K562 (cell line): ENCODE data around the gene PMM1. TPM values are rescaled to one million over a fixed set of nuclear protein-coding genes. Genes with fewer than 3 reads are reported as not detected.

ENCODE experiments used
- ATAC-seq: fragments of 200-7000 bp; cut with Tn5 transposase; 3 replicates; pipeline ENCODE4 v1.9.1; 2020; ENCODE audit warnings: moderate library complexity
- BruUV-seq: library from RNA; stranded (reverse); fragments of 400-500 nt; replicated peaks from 2 replicates; lab custom pipeline; 2021; lab: Mats Ljungman, UMichigan
- CTCF ChIA-PET: fragments of 300-600 bp; formaldehyde crosslinking; extraction: SDS; loops from one replicate; lab custom pipeline; 2021; ENCODE audit warnings: low intra/inter-chr PET ratio; lab: Yijun Ruan, JAX
- POLR2A ChIA-PET: fragments of 300-600, 350-650 bp; sonication (Branson Sonifier 250); formaldehyde crosslinking; extraction: SDS; loops from one replicate; lab custom pipeline; 2021; ENCODE audit warnings: antibody characterized with exemption, inconsistent platforms; lab: Yijun Ruan, JAX
- DNase-seq, 4 experiments: peaks; one replicate each; pipeline versions ENCODE4 v3.0.0 to v3.0.0-alpha.2; 2011 to 2018; ENCODE audit warnings: low spot score in 3 of 4, mixed read lengths in 3 of 4; ENCODE audit errors: extremely low read depth in 1 of 4
- FAIRE-seq: peaks from 2 replicates; lab custom pipeline; 2011; peaks lifted over from hg19 to GRCh38; lab: Jason Lieb, UNC
- H2AFZ ChIP-seq: 2 replicates; pipeline ENCODE4 v1.6.0; 2011; ENCODE audit warnings: low read depth, low read length, control low read depth, inconsistent platforms
- H3K27ac ChIP-seq: fragments of 200-600 bp; 3 replicates; pipeline ENCODE4 v1.8.0; 2011; ENCODE audit warnings: low read depth, mild to moderate bottlenecking, control low read depth, inconsistent platforms, low read length, moderate library complexity, mixed read lengths; ENCODE audit errors: extremely low read depth
- H3K27me3 ChIP-seq, 2 experiments: fragments of 300-600 bp in 1 of 2; 2 replicates in 1 of 2; 3 replicates in 1 of 2; pipeline versions ENCODE4 v1.6.0 to v1.8.0; 2011; ENCODE audit warnings: inconsistent platforms in 2 of 2, low read length in 2 of 2, mild to moderate bottlenecking in 1 of 2, mixed read lengths in 1 of 2, moderate library complexity in 1 of 2; ENCODE audit not compliant: control insufficient read depth in 2 of 2, insufficient read depth in 2 of 2
- H3K36me3 ChIP-seq: fragments of 300-600 bp; 3 replicates; pipeline ENCODE4 v1.8.0; 2011; ENCODE audit warnings: mild to moderate bottlenecking, low read length, inconsistent platforms; ENCODE audit not compliant: control insufficient read depth, insufficient read depth
- H3K4me1 ChIP-seq, 2 experiments: fragments of 200-600 bp in 1 of 2; replicated peaks in 1 of 2; 2 replicates in 1 of 2; 3 replicates in 1 of 2; pipeline versions ENCODE4 v1.5.1 to v1.8.0; 2011; ENCODE audit warnings: inconsistent platforms in 2 of 2, low read length in 2 of 2, mild to moderate bottlenecking in 1 of 2, mixed read lengths in 1 of 2, moderate library complexity in 1 of 2; ENCODE audit not compliant: control insufficient read depth in 2 of 2, insufficient read depth in 2 of 2
- H3K4me2 ChIP-seq: 2 replicates; pipeline ENCODE4 v1.6.1; 2011; ENCODE audit warnings: low read length, control low read depth, inconsistent platforms, mixed read lengths; ENCODE audit not compliant: insufficient read depth
- H3K4me3 ChIP-seq: fragments of 200-600 bp; sonication (generic), shearing (Covaris generic); 2 replicates; pipeline ENCODE4 v1.5.1; 2016; ENCODE audit warnings: control low read depth, inconsistent platforms
- H3K79me2 ChIP-seq: fragments of 200-600 bp; 3 replicates; pipeline ENCODE4 v1.8.0; 2011; ENCODE audit warnings: low read length, inconsistent platforms; ENCODE audit not compliant: control insufficient read depth, insufficient read depth
- H3K9ac ChIP-seq, 2 experiments: 2 replicates each; pipeline versions ENCODE4 v1.6.0 to v1.6.1; 2011; ENCODE audit warnings: low read depth in 2 of 2, low read length in 2 of 2, control low read depth in 1 of 2, inconsistent platforms in 1 of 2, mild to moderate bottlenecking in 1 of 2, mixed read lengths in 1 of 2; ENCODE audit not compliant: insufficient read depth in 1 of 2
- H3K9me1 ChIP-seq: one replicate; pipeline ENCODE4 v1.6.0; 2011; ENCODE audit warnings: inconsistent platforms, mild to moderate bottlenecking, low read length, moderate library complexity; ENCODE audit not compliant: control insufficient read depth, insufficient read depth
- H3K9me3 ChIP-seq: replicated peaks from 2 replicates; pipeline ENCODE4 v1.5.1; 2011; ENCODE audit warnings: low read depth, low read length, inconsistent platforms; ENCODE audit not compliant: control insufficient read depth, insufficient read depth
- H4K20me1 ChIP-seq: replicated peaks from 2 replicates; pipeline ENCODE4 v1.6.1; 2011; ENCODE audit warnings: low read length, inconsistent platforms, mixed read lengths; ENCODE audit not compliant: control insufficient read depth, insufficient read depth
- DACH1 ChIP-seq: fragments of 450-650 bp; IDR thresholded peaks from 2 replicates; pipeline ENCODE4 v1.6.1; 2018; ENCODE audit not compliant: partially characterized antibody
- LCOR ChIP-seq: sonication (generic); formaldehyde crosslinking; IDR thresholded peaks from 2 replicates; pipeline ENCODE4 v1.8.0; 2022; ENCODE audit warnings: mild to moderate bottlenecking, missing genetic modification reagents
- LEF1 ChIP-seq: fragments of 450-650 bp; IDR thresholded peaks from 2 replicates; pipeline ENCODE4 v1.6.1; 2016; ENCODE audit warnings: mild to moderate bottlenecking
- MYC ChIP-seq, 2 experiments: fragments of 250-450 bp in 1 of 2; sonication (Bioruptor Pico) in 1 of 2; IDR thresholded peaks; 2 replicates each; pipeline versions ENCODE4 v1.5.1 to v1.6.1; 2012 to 2021; ENCODE audit warnings: low read depth in 2 of 2, borderline replicate concordance in 1 of 2, improper control_type of control experiment in 1 of 2, low read length in 1 of 2, mild to moderate bottlenecking in 1 of 2, moderate library complexity in 1 of 2
- POLR3G ChIP-seq: IDR thresholded peaks from 2 replicates; pipeline ENCODE4 v1.6.1; 2011; ENCODE audit not compliant: insufficient read length, insufficient replicate concordance; ENCODE audit errors: extremely low read depth
- PREB ChIP-seq: sonication (generic); formaldehyde crosslinking; IDR thresholded peaks from 2 replicates; pipeline ENCODE4 v1.8.1; 2023; ENCODE audit warnings: mild to moderate bottlenecking, missing genetic modification reagents
- RNF2 ChIP-seq: sonication (generic); IDR thresholded peaks from 2 replicates; pipeline ENCODE4 v1.6.1; 2016
- SRSF3 ChIP-seq: fragments of 200-400 bp; formaldehyde crosslinking; IDR thresholded peaks from 2 replicates; pipeline ENCODE4 v1.6.1; 2016; ENCODE audit warnings: mild to moderate bottlenecking, low read length, moderate library complexity; ENCODE audit not compliant: insufficient read depth
- ZNF24 ChIP-seq: fragments of 450-650 bp; IDR thresholded peaks from 2 replicates; pipeline ENCODE4 v1.6.1; 2016
- ZNF384 ChIP-seq: IDR thresholded peaks from 2 replicates; pipeline ENCODE4 v1.6.1; 2012; ENCODE audit warnings: low read depth, low read length, improper control_type of control experiment
- ZNF644 ChIP-seq: fragments of 200-800 bp; sonication (Bioruptor generic); IDR thresholded peaks from 2 replicates; pipeline ENCODE4 v1.6.1; 2016; ENCODE audit warnings: low read depth, missing genetic modification characterization, missing compliant biosample characterization
- ZNF785 ChIP-seq: fragments of 250-450 bp; sonication (Bioruptor Pico); IDR thresholded peaks from 2 replicates; pipeline ENCODE4 v1.4.0; 2020; ENCODE audit warnings: mild to moderate bottlenecking
- ZNF79 ChIP-seq: fragments of 250-450 bp; sonication (Bioruptor Pico); IDR thresholded peaks from 2 replicates; pipeline ENCODE4 v1.4.0; 2020; ENCODE audit warnings: low read depth, mild to moderate bottlenecking, moderate library complexity
- whole genome bisulfite sequencing: fragments of 100-300 bp; shearing (Covaris generic); methylation state at CpG from one replicate; pipeline ENCODE4 v1.1.6; 2016; ENCODE audit warnings: low coverage, mixed read lengths; ENCODE audit not compliant: insufficient coverage; ENCODE audit errors: missing lambda C conversion rate; 5-methylcytosine and 5-hydroxymethylcytosine counted together
- in situ Hi-C: fragments of 300-500 bp; cut with MboI; formaldehyde crosslinking; loops from 4 replicates; pipeline ENCODE4 v1.15.0; 2018; ENCODE audit warnings: inconsistent platforms, mixed read lengths
- intact Hi-C: fragments of 100-400 bp; cut with micrococcal nuclease; formaldehyde crosslinking; loops from 2 replicates; pipeline ENCODE4 v1.14.2; 2022
- polyA plus RNA-seq, 8 experiments: library from polyadenylated mRNA; depleted of rRNA in 4 of 8; stranded (reverse) in 5 of 8; unstranded in 3 of 8; fragments of >200 nt; fragmentation: Nextera tagmentation in 2 of 8; fragmentation: Illumina TruSeq in 1 of 8; extraction: Ambion mirVana in 2 of 8; extraction: Trizol in 1 of 8; gene quantifications; 2 replicates each; pipeline versions ENCODE4 v1.2.1 to v1.2.3, GENCODE V29; 2011 to 2014; ENCODE audit warnings: inconsistent platforms in 1 of 8, missing spikeins in 1 of 8
- total RNA-seq, 7 experiments: library from RNA; depleted of rRNA in 6 of 7; stranded (reverse); fragments of >200 nt in 6 of 7; fragmentation: Illumina TruSeq in 2 of 7; extraction: Trizol in 2 of 7; gene quantifications; 2 replicates each; pipeline versions ENCODE4 v1.2.1 to v1.2.3, GENCODE V29; 2011 to 2021; ENCODE audit warnings: low replicate concordance in 1 of 7
- TF ChIP-seq, protein P1 (sequence below): fragments of 250-450 bp; sonication (Bioruptor Pico); IDR thresholded peaks from 2 replicates; pipeline ENCODE4 v1.6.1; 2021; ENCODE audit warnings: mild to moderate bottlenecking

PMM1 gene
- total and polyA plus RNA-seq, 9 of the 15 experiments (the other 6 are each of a cell fraction or from before 2014, with no cell fraction given), result 10.2 to 31.7 (median 20.3) TPM

DNA sequence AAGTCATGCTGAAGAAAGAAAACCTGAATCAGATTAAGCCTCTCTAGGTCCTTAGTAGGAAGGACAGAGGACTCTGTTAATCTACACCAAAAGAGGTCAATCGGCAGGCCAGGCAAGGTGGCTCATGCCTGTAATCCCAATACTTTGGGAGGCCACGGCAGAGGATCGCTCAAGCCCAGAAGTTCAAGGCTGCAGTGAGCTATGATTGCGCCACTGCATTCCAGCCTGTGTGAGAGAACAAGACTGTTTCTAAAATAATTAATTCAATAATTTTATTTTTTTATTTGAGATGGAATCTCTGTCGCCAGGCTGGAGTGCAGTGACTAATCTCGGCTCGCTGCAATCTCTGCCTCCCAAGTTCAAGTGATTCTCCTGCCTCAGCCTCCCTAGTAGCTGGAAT, 35.9 kb upstream of the PMM1 start:
- no peaks in the 10 kb centered on the region; the same call in 1 of the 2 replicates for H4K20me1 ChIP-seq
- peaks cover 65% of the 10 kb centered on the region for H3K36me3 ChIP-seq
- no peak for DNase-seq

More for the DNA sequence above, 35.9 kb upstream of the PMM1 start:
- CTCF ChIA-PET, result no interaction called here
- H3K9ac ChIP-seq, result no peak overlapping the region
- in situ Hi-C loops, result no loop called here
- POLR2A ChIA-PET, result interaction anchor here (0.6 to 1.5 kb wide), 2 partner anchors 12 to 36 kb away, joined by 3 to 4 read pairs; partner anchors contain the start of gene PMM1
- no peaks in the 10 kb centered on the region for H3K9me3 ChIP-seq
- intact Hi-C loops, result no loop called here
- H3K4me3 ChIP-seq, result no peak overlapping the region
- no peak overlapping the region for H3K4me2 ChIP-seq
- ATAC-seq (no peak), FAIRE-seq (no peak)
- peaks cover 40% of the 10 kb centered on the region for H3K79me2 ChIP-seq
- WGBS, result 95% methylated on average over 6 of the region's 7 CpGs
- H2AFZ ChIP-seq, result no peak overlapping the region
- no TSS peak for BruUV-seq
- H3K27me3 ChIP-seq, result no peaks in the 10 kb centered on the region
- TF ChIP-seq ZNF644 (tag) (no peak), ZNF79 (no peak), LCOR (CRISPR knock-in tag) (no peak), ZNF24 (no peak), MYC (IDR thresholded peaks at IDR 0.05; ENCODE audit: low read depth, low read length) (no peak), MYC (CRISPR knock-in tag; IDR thresholded peaks at IDR 0.05; ENCODE audit: borderline replicate concordance, low read depth) (no peak), SRSF3 (no peak), POLR3G (no peak), ZNF384 (no peak), DACH1 (no peak), PREB (CRISPR knock-in tag) (no peak), ZNF785 (CRISPR knock-in tag) (no peak), LEF1 (no peak), RNF2 (no peak)
- TF ChIP-seq, protein P1, sequence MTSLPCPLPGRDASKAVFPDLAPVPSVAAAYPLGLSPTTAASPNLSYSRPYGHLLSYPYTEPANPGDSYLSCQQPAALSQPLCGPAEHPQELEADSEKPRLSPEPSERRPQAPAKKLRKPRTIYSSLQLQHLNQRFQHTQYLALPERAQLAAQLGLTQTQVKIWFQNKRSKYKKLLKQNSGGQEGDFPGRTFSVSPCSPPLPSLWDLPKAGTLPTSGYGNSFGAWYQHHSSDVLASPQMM (CRISPR knock-in tag), result no peak
- no peak overlapping the region for H3K27ac ChIP-seq
- peaks cover 2 to 5% of the 10 kb centered on the region in 2 experiments; a peak in 4 of 5 replicates for H3K4me1 ChIP-seq
- H3K9me1 ChIP-seq, result no peaks in the 10 kb centered on the region
